HG03066 (cell line): Measurements from ENCODE around the gene FIG4.
"Not testable (repeated sequence)": the region's sequence is repeated elsewhere in the genome, so short reads cannot be mapped to it uniquely, and the experiment has no call there.

Source experiments
- ATAC-seq: cut with Tn5 transposase; IDR thresholded peaks from one replicate; pipeline ENCODE4 v1.9.1; 2021; ENCODE audit warnings: low read depth; ENCODE audit not compliant: unreplicated experiment

The FIG4 gene

DNA sequence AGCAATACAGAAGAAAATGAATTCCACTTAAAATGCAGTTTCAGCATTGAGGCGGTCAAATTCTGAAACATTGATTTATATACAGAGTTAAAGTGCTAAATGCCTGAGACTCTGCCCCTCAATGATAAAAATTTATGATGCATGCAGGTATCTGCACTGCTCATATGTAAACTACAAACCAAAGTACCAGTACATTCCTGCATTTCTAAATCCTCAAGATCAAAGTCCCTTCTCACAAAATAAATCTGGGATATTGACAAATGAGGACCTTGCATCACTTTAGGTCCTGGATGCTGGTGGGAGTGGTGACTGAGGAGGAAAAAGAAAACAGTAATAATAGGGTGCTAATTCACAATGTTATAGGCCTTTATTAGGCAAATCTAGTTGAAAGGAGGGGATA lies 101.9 kb downstream of the FIG4 start:
- ATAC-seq: no peak

GRCh38 chr6:109793792-109794191 lies 102.7 kb downstream of the FIG4 start:
- no peak for ATAC-seq

GRCh38 chr6:109794201-109794923 lies 103.3 kb downstream of the FIG4 start:
- ATAC-seq: no peak

GRCh38 chr6:109795994-109796555 lies 105.0 kb downstream of the FIG4 start:
- no peak for ATAC-seq

DNA sequence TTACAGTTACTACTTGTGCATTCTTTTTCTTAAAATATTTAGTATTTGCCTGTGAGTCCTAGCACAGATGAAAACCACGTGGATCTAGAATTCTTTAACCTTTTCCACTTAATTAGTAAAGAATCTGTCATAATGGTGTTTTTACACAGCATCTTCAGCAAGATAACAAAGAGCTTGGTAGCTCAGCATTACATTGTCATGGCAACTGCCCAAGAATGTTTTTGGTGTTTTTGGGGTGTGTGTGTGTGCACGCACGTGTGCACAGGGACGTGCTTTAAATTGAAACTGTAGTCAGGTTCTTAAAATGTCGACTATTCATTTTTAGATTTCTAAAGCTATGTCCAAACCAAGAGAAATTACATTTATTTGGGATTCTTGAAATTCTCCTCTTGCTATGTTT lies 108.0 kb downstream of the FIG4 start:
- no peak for ATAC-seq

- no peak for ATAC-seq
These were observed 108.6 kb downstream of the FIG4 start for GRCh38 chr6:109799664-109800063.

DNA sequence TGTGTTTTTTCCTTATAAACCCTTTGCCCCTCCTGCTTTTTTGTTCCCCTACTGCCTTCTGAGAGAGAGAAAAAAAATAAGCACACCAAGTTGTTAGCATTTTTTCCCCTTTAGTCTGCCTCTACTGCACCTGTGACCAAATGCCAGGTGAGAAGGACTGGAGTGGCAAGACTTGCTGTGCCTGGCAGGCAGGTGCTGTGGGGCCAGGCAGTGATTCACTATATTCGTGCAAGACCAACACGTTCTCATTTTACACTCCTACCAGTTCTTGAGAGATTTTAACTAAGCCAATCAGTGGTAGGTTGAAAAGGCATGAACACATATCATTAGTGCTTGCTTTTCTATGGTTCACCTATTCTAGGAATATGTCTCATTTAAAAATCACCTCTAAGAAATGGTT lies 109.7 kb downstream of the FIG4 start:
- no peak for ATAC-seq

DNA sequence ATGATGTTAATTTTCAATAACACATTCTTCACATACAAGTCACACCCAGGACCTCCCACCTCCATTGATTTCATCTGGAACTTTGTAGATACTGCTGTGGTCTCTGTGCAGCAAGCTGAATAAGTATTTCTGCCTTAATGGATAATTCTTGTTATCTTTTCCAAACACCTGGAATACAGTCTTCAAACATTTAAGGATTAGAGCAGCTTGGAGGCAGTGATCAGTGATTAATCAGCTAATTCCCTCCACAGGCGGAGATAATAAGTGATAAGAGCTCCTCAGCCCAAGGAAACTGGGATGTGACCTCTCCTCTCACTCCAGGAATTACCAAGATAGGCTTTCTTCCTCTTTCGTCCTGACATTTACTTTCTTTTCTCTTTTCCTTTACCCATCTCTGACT lies 110.7 kb downstream of the FIG4 start:
- ATAC-seq: no peak

DNA sequence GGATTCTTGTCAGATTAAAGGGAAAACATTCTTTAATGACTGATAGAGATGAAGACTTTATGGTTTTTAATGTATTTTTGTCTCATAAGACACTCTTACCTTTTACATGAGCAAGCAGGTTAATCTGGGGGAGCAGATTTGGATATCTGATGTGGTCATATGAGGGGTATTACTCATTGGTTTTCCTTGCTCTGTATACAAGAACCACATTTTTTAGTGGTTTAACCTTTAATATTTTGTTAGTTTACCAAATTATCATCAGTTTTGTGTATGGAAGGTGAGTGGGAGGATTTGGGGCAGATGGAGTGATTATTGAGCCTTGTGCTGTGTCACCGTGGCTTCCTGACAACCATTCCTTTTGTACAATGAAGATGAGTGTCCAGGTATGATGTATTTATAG lies 112.9 kb downstream of the FIG4 start:
- ATAC-seq: no peak

DNA sequence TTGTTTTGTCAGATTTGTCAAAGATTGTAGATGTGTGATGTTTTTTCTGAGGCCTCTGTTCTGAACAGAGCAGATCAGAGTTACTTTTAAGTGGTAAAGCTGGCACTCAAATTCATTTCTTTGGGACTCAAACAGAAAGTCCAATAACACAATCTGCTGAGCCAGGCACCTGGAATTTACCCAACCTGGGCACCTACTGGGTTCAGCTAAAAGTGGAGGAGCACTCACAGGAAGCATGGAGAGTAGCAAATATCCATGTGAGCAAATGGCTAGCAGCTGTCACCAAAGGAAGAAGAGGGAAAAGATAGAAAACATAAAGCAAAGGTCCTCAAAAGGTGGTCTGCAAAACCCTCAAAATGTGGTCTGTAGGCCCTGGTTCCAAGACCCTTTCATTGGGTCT lies 116.8 kb downstream of the FIG4 start:
- ATAC-seq: no peak

DNA sequence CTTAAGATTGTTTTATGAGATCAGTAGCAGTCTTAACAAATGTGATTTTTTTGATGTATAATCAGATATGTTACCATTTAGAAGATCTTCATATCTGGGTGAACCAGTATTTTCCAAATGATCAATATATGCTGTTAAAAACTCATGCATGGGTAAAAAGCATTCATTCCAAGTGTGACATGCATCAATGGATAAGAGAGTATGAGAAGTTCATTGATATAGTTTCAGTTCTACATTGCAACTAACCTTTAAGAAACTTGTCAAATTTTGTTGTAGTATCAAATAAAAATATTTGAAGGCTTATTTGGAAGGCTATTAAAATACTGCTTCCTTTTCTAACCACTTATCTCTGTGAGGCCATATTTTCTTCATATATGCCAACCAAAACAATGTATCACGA lies 117.7 kb downstream of the FIG4 start:
- no peak for ATAC-seq

DNA sequence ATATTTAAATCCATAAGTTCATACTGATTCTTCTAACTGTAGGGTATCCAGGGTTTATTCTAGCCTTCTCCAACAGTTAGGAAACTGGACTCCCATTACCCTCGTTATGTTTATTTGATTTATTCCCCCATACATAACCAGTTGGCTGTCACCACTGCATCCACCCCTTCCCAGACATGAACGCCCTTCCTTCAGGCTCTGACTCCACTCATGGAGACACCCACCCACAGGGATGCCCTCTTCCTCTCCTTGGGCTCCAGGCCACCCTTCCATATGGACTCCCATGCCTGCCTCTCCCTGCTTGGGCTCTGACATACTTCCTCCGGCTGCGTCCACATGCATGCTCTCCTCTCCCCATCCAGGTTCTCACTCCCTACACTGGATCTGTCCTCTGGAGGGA lies 124.0 kb downstream of the FIG4 start:
- no peak for ATAC-seq

- ATAC-seq: no peak
These were observed 125.6 kb downstream of the FIG4 start for GRCh38 chr6:109816452-109817374.

- ATAC-seq: peak; percentile 87
These were observed 129.7 kb downstream of the FIG4 start for GRCh38 chr6:109820706-109821350.

- no peak for ATAC-seq
These were observed 130.3 kb downstream of the FIG4 start for GRCh38 chr6:109821428-109821827.

DNA sequence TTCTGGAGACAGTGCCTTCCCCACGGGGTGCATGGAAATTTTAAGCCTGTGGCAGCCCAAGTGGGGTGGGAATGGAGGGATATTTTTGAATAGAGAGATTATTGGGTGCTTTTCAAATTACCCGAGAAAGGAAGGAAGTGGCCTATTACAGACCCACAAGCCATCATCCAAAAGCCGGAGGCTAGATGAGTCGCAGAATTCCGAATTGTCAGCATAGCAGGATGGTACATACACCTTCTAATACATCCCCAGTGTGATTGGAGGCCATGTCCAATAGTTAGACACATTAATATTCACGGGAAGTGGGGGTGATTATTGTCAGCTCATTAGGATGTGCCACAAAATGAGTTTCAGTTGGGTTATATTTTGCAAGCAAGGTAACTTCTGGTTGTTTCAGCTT lies 133.0 kb downstream of the FIG4 start:
- no peak for ATAC-seq

DNA sequence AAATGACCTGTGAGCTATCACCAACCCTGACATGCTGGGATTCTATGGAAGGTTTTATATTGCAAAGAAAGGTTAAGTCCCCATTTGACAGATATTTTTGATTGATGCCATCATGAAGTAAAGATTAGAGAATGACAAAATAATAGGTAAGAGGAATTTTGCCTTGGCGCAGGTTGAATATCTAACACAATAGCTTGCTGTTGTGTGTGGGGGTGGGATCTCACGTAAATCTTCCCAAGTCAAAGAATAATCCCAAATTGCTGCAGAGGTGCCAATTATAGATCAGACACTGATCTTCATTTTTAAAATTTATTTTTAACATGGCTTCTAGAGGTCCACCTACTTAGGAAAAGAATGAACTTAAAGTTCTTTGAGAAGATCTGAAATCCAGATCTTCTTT lies 135.5 kb downstream of the FIG4 start:
- no peak for ATAC-seq

DNA sequence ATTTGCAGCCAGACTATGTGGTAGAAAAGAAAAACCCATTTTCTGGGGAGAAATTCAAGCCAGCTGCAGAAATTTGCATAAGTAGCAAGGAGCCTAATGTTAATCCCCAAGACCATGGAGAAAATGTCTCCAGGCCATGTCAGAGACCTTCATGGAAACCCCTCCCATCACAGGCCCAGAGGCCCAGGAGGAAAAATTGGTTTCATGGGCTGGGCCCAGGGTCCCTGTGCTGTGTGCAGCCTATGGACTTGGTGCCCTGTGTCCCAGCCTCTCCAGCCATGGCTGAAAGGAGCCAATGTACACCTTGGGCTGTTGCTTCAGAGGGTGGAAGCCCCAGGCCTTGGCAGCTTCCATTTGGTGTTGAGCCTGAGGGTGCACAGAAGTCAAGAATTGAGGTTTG lies 140.3 kb downstream of the FIG4 start:
- ATAC-seq: not testable (repeated sequence)

DNA sequence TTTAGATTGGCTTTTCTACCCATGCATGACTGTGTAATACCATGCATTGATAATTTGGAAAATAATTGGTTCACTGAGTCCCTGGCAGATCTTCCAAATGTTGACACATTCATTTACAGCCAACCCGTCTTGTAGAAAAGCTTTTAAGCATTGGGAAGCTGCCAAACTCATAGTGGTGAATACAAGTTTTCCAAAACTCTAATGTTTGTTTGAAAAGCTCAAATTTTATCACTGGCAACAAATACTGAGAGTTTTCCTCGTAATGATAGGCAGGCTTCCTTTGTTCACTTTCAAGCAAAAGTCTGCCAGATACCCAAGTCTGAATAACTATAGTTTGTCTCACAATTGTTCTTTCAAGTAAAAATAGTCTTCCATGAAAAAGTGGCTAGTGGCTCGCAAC lies 143.0 kb downstream of the FIG4 start:
- ATAC-seq: no peak

DNA sequence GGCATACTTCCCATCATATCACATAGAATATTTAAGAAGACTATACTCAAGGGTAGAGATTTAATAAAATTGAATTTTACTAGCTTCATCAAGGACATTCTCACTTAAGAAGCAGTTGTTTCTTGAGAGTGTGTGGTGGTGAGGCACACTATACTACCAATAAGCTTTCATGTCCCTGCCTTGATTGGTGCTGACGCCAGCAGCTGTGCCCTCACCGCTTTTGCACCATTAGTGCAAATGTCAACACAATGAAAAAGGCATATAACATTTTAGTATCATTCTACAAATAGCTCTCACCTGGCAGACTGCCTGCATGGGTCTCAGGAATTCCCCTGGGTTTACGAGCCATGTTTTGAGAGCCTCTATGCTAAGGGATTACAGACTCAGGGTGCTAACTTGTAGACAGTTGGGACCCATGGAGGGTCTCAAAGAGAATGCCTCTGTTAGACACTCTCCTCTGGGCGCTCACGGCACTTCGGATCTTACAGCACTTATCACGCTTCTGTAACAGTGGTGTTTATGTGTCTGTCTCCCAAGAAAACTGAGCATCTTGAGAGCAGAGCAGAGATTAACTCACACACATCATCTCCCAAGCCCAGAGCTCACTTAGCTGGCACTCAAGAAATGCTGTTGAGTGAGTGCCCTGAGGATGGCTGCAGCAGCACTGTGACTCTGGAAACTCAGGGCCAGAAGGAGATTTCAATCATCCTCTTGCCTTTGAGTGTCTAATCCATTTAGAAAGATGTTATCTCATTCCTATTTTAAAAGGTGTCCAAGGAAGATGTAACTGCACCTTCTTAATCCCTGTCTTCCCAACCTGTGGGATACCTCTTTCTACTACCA lies 143.7 kb downstream of the FIG4 start:
- no peak for ATAC-seq
